Epithelial cell of prostate (primary cell): ENCODE results near the gene CTPS2.
"Not testable (repeated sequence)": the region's sequence is repeated elsewhere in the genome, so short reads cannot be mapped to it uniquely, and the experiment has no call there.

Experiments used
- DNase-seq: peaks from one replicate; pipeline ENCODE4 v3.0.0-alpha.2; 2011; ENCODE audit warnings: low read depth, low spot score
- H3K27ac ChIP-seq: fragments of 450-650 bp; 2 replicates; pipeline ENCODE4 v1.5.1; 2017; ENCODE audit warnings: mild to moderate bottlenecking

Gene CTPS2

GRCh38 chrX:16610121-16610621, 102.3 kb downstream of the CTPS2 start:
- DNase-seq: no peak
- H3K27ac ChIP-seq: no peak overlapping the region

DNA sequence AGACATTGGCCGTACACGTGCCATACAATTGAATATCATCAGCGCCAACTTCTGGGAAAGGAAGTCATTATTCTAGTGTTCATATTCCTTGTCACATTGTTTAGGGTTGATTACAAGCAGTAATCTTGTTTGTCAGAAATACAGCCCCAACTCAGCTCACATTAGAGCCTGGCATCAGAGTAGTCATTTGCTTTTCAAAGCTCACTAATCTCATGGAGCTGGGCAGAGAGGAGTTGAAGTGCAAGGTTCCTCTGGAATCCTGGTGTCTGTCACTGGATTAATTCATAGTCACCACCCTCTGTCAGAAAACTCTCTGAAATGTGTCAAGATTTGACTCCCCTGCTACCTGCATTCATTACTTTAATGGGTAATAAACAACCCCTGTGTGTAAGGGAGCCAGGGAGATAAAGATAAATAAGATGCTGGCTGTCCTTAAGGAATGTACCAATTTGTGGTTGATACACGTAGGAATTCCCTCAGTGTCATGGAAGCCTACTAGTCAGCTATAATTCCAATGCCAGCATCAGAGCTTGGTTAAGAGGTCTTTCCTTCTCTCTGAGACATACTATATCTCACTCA, 106.2 kb downstream of the CTPS2 start:
- H3K27ac ChIP-seq: no peak overlapping the region
- no peak for DNase-seq

- peak overlapping the region; percentile 61 for H3K27ac ChIP-seq
Measured at GRCh38 chrX:16604337-16604736, 108.1 kb downstream of the CTPS2 start.

GRCh38 chrX:16603822-16604221, 108.6 kb downstream of the CTPS2 start:
- peak overlapping the region; percentile 61 for H3K27ac ChIP-seq
- peak; percentile 39 for DNase-seq

More at GRCh38 chrX:16604337-16604736, 108.1 kb downstream of the CTPS2 start:
- no peak for DNase-seq

- H3K27ac ChIP-seq: peak overlapping the region; percentile 61
- DNase-seq: not testable (repeated sequence)
Measured at GRCh38 chrX:16603235-16603634, 109.2 kb downstream of the CTPS2 start.

DNA sequence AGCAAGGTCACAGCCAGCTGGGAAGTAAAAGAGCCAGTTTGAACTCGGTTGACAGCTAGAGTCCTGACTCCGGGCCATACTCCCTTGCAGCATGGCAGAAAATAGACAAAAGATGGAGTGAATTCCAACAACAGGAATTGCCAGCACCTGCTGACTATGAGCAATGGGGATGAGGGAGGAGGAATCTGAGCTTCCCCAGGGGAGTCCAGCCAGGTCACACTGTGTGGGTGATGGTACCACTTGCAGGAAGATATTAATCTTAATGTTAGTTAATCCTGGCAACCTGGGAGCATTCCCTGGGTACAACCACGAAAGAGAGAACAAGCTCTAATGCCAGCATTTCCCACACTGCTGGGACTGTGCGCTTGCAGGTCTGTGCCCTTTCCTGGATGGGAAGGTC, 110.6 kb downstream of the CTPS2 start:
- H3K27ac ChIP-seq: no peak overlapping the region
- DNase-seq: no peak

- DNase-seq: no peak
- no peak overlapping the region for H3K27ac ChIP-seq
Measured at GRCh38 chrX:16594490-16594889, 118.0 kb downstream of the CTPS2 start.

- H3K27ac ChIP-seq: no peak overlapping the region
- DNase-seq: no peak
Measured at GRCh38 chrX:16593801-16594200, 118.7 kb downstream of the CTPS2 start.

DNA sequence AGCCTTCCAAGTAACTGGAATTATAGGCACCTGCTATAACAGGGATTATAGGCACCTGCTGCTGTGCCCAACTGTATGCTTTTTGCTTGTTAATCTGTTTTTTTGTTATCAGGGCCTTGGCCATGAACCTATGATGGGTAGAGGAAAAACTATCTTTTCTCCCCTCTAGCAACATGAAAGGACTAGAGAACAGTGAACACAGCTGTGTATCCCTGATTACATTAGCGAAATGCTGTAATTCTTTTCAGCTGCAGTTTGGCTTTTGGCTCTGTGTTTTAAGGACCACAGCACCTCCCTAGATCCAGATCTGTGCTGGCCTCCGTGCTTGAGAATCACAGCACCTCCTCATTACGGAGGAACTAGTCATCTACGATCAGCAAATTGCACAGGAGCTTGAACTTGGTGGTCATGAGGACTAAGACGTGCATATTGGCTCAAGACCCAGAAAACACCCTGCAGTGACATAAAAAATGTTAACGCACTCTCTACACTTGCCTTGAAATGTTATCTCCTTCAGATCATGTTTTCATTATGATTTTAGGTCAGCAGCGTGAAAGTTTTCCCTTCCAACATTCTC, 120.2 kb downstream of the CTPS2 start:
- no peak for DNase-seq
- H3K27ac ChIP-seq: no peak overlapping the region

DNA sequence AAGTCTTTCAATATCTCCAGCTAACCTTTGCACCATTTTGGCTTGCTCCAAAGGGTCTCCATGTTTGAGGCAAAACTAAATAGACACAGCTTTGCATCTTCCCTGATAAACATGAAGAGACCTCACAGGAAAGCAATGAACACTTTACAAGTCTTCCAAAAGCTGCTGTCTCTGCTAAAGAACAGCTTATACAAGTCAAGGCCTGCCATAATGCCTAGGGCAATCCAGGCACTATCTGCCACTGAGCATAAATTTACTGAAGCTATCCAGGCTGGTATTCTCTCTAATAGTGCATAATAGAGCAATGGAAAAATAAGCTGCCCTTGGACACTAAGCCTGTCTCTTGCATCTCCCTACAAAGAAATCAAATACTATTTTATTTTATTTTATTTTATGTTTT, 122.6 kb downstream of the CTPS2 start:
- DNase-seq: no peak
- peak overlapping the region; percentile 53 for H3K27ac ChIP-seq

- no peak for DNase-seq
- H3K27ac ChIP-seq: peak overlapping the region; percentile 53
Measured at GRCh38 chrX:16589211-16589610, 123.3 kb downstream of the CTPS2 start.

- DNase-seq: no peak
- H3K27ac ChIP-seq: no peak overlapping the region
Measured at GRCh38 chrX:16588266-16588665, 124.2 kb downstream of the CTPS2 start.

- no peak for DNase-seq
- H3K27ac ChIP-seq: peak overlapping the region; percentile 8
Measured at GRCh38 chrX:16587836-16588235, 124.6 kb downstream of the CTPS2 start.

GRCh38 chrX:16586377-16587112, 125.9 kb downstream of the CTPS2 start:
- H3K27ac ChIP-seq: no peak overlapping the region
- DNase-seq: no peak

GRCh38 chrX:16585486-16586376, 126.7 kb downstream of the CTPS2 start:
- H3K27ac ChIP-seq: no peak overlapping the region
- DNase-seq: no peak

DNA sequence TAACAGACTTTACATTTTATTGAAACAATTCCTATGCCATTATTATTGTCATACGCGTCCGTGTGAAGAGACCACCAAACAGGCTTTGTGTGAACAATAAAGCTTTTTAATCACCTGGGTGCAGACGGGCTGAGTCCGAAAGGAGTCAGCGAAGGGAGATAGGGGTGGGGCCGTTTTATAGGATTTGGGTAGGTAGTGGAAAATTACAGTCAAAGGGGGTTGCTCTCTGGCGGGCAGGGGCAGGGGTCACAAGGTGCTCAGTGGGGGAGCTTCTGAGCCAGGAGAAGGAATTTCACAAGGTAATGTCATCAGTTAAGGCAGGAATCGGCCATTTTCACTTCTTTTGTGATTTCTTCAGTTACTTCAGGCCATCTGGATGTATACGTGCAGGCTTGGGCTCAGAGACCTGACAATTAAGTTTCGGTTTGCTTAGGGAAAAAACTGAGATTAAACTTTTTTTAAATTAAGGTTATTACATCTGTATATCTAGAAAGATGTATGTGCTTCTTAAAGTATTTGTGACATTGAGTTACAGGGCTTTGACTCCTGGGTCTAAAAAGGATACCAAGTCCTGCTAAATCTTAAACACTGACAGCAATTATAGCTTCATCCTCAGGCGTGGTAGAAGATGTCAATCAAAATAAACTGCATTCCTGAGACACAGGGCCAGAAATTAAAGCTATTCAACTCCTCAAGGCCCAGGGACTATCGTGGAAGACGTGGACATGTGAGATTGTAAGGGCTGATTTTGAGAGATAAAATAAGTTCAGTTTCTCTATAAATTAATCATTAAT, 132.3 kb downstream of the CTPS2 start:
- not testable (repeated sequence) for H3K27ac ChIP-seq, DNase-seq

DNA sequence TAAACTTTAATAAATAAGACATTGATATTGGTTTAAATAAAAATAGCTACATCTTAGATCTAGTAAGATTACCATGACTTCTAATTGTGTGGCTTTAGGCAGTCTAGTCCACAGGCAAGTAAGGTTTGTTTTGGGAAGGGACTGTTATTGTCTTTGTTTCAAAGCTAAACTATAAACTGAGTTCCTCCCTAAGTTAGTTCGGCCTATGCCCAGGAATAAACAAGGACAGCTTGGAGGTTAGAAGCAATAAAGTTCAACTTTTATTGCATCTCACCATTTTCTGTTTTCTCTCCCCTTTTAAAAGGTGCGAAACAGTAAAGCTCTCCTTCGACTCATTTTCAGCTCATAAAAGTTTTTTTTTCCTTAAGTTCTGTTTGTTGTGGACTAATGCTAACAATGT, 133.0 kb downstream of the CTPS2 start:
- no peak overlapping the region for H3K27ac ChIP-seq
- DNase-seq: no peak

- no peak overlapping the region for H3K27ac ChIP-seq
- no peak for DNase-seq
Measured at GRCh38 chrX:16578218-16578617, 134.3 kb downstream of the CTPS2 start.

DNA sequence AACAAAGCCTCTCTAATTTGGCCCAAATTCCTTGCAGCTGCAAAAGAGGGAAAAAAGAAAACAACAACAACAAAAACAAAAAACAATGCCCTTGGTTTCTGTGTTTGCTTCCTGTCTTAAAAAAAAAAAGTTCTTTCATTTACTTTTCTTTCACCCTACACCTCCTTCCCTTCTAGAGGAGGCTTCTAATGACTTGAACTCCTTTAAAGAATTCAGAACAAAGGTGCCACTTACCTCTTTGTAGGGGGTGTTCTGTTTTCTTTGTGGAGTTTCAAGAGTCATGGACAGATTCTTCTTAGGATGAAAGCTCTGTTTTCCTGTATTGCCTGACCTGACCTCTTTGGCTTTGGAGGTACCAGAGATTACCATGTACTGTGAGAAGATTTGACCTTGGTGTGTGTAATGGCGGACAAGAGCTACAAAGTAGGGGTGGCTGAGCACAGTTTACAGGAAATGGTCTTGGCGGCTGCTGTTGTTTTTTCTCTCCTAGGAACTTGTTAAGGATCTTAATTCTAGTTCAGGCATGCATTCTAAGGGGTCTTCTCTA, 134.9 kb downstream of the CTPS2 start:
- DNase-seq: no peak
- no peak overlapping the region for H3K27ac ChIP-seq
